ENCODE results near the gene GUCY2D.

GRCh38 chr17:8022360-8023003, 20.1 kb downstream of the GUCY2D start:
- TF ChIP-seq EZH2 (IDR thresholded peaks at IDR 0.05; ENCODE audit: low read depth, unreplicated experiment), result no peak
- no peak for TF ChIP-seq ETS1 (IDR thresholded peaks at IDR 0.05)
- TF ChIP-seq REST (IDR thresholded peaks at IDR 0.05; ENCODE audit: unreplicated experiment), result no peak
- TF ChIP-seq CTCF (conservative IDR thresholded peaks at IDR 0.05; ENCODE audit: low read depth in 2 of 2), result no peak
- TF ChIP-seq POLR2AphosphoS5 (IDR thresholded peaks at IDR 0.05; ENCODE audit: low read depth), result no peak
- no peak for TF ChIP-seq EZH2phosphoT487 (IDR thresholded peaks at IDR 0.05; ENCODE audit: unreplicated experiment)
- no peak for TF ChIP-seq CREB1 (CRISPR knock-in tag; IDR thresholded peaks at IDR 0.05; ENCODE audit: low read depth)
- no peak for TF ChIP-seq STAT1 (IDR thresholded peaks at IDR 0.05; ENCODE audit: unreplicated experiment)

Measured in GM23338 (cell line).